ENCODE results near the gene BPIFA2.
"Not testable (repeated sequence)": the region's sequence is repeated elsewhere in the genome, so short reads cannot be mapped to it uniquely, and the experiment has no call there.

Gene BPIFA2

GRCh38 chr20:33167859-33168258 lies at the start of gene BPIFA2:
TSS of gene BPIFA2 (plus strand) at chr20:33168159. CDS start at chr20:33169146, 987 bp downstream.
- DNase-seq (ENCODE audit: low spot score) (no peak), FAIRE-seq (no peak)

GRCh38 chr20:33119725-33120720 lies 47.9 kb upstream of the BPIFA2 start:
- FAIRE-seq (no peak), DNase-seq (ENCODE audit: low spot score) (peak; percentile 46)

GRCh38 chr20:33120934-33121333 lies 47.0 kb upstream of the BPIFA2 start:
- FAIRE-seq, result no peak
- no peak for DNase-seq (ENCODE audit: low spot score)

GRCh38 chr20:33122297-33122696 lies 45.7 kb upstream of the BPIFA2 start:
- not testable (repeated sequence) for DNase-seq (ENCODE audit: low spot score); FAIRE-seq

GRCh38 chr20:33124261-33124660 lies 43.7 kb upstream of the BPIFA2 start:
- FAIRE-seq, result no peak
- DNase-seq (ENCODE audit: low spot score), result no peak

GRCh38 chr20:33124994-33125393 lies 43.0 kb upstream of the BPIFA2 start:
- DNase-seq (ENCODE audit: low spot score) (no peak), FAIRE-seq (no peak)

- no peak for DNase-seq (ENCODE audit: low spot score)
- FAIRE-seq, result no peak
These were observed 42.0 kb upstream of the BPIFA2 start for GRCh38 chr20:33125983-33126382.

- DNase-seq (ENCODE audit: low spot score) (no peak), FAIRE-seq (no peak)
These were observed 40.4 kb upstream of the BPIFA2 start for GRCh38 chr20:33127422-33128097.

- DNase-seq (ENCODE audit: low spot score), result no peak
- no peak for FAIRE-seq
These were observed 37.3 kb upstream of the BPIFA2 start for GRCh38 chr20:33130568-33131061.

GRCh38 chr20:33131949-33132473 lies 35.9 kb upstream of the BPIFA2 start:
- DNase-seq (ENCODE audit: low spot score) (no peak), FAIRE-seq (peak; percentile 5)

GRCh38 chr20:33132513-33133372 lies 35.2 kb upstream of the BPIFA2 start:
- peak; percentile 67 for FAIRE-seq
- peak; percentile 35 for DNase-seq (ENCODE audit: low spot score)

GRCh38 chr20:33133373-33133941 lies 34.5 kb upstream of the BPIFA2 start:
- no peak for FAIRE-seq
- DNase-seq (ENCODE audit: low spot score), result no peak

- DNase-seq (ENCODE audit: low spot score) (no peak), FAIRE-seq (no peak)
These were observed 30.8 kb upstream of the BPIFA2 start for GRCh38 chr20:33137195-33137594.

- FAIRE-seq (no peak), DNase-seq (ENCODE audit: low spot score) (no peak)
These were observed 28.5 kb upstream of the BPIFA2 start for GRCh38 chr20:33139467-33139866.

GRCh38 chr20:33145521-33145920 lies 22.4 kb upstream of the BPIFA2 start:
- FAIRE-seq, result no peak

GRCh38 chr20:33147299-33147698 lies 20.7 kb upstream of the BPIFA2 start:
- DNase-seq (ENCODE audit: low spot score), result no peak
- FAIRE-seq, result no peak

More at GRCh38 chr20:33145521-33145920, 22.4 kb upstream of the BPIFA2 start:
- no peak for DNase-seq (ENCODE audit: low spot score)

- no peak for DNase-seq (ENCODE audit: low spot score)
- no peak for FAIRE-seq
These were observed 19.9 kb upstream of the BPIFA2 start for GRCh38 chr20:33148040-33148439.

GRCh38 chr20:33154252-33154651 lies 13.7 kb upstream of the BPIFA2 start:
- DNase-seq (ENCODE audit: low spot score) (no peak), FAIRE-seq (no peak)

GRCh38 chr20:33158637-33159385 lies 9.1 kb upstream of the BPIFA2 start:
- DNase-seq (ENCODE audit: low spot score) (no peak), FAIRE-seq (no peak)

GRCh38 chr20:33159713-33160112 lies 8.2 kb upstream of the BPIFA2 start:
- FAIRE-seq, result no peak
- DNase-seq (ENCODE audit: low spot score), result no peak
